GM18499 (cell line): ENCODE data around the gene NPHP4.

Source experiments
- ATAC-seq: cut with Tn5 transposase; IDR thresholded peaks from one replicate; pipeline ENCODE4 v1.9.1; 2021; ENCODE audit warnings: moderate number of reproducible peaks; ENCODE audit not compliant: insufficient read depth, unreplicated experiment

The NPHP4 gene

GRCh38 chr1:6005276-6005917, 13.2 kb upstream of the NPHP4 start:
- no peak for ATAC-seq

- no peak for ATAC-seq
These were observed 12.3 kb upstream of the NPHP4 start for GRCh38 chr1:6004412-6005123.

- ATAC-seq: no peak
These were observed 11.6 kb upstream of the NPHP4 start for GRCh38 chr1:6003568-6004411.

- no peak for ATAC-seq
These were observed 10.7 kb upstream of the NPHP4 start for GRCh38 chr1:6002714-6003501.

GRCh38 chr1:6001992-6002576, 9.9 kb upstream of the NPHP4 start:
- ATAC-seq: no peak

GRCh38 chr1:6000444-6001288, 8.4 kb upstream of the NPHP4 start:
- ATAC-seq: no peak

GRCh38 chr1:5999711-6000443, 7.7 kb upstream of the NPHP4 start:
- ATAC-seq: no peak

GRCh38 chr1:5998906-5999301, 6.7 kb upstream of the NPHP4 start:
- no peak for ATAC-seq

- no peak for ATAC-seq
These were observed 6.1 kb upstream of the NPHP4 start for GRCh38 chr1:5998051-5998905.

- ATAC-seq: no peak
These were observed 5.1 kb upstream of the NPHP4 start for GRCh38 chr1:5997316-5997715.

- ATAC-seq: no peak
These were observed 4.5 kb upstream of the NPHP4 start for GRCh38 chr1:5996641-5997270.

- ATAC-seq: no peak
These were observed 3.8 kb upstream of the NPHP4 start for GRCh38 chr1:5995871-5996630.

GRCh38 chr1:5994713-5995621, 2.7 kb upstream of the NPHP4 start:
- ATAC-seq: no peak

GRCh38 chr1:5993556-5994491, 1.6 kb upstream of the NPHP4 start:
- ATAC-seq: no peak
